Colon (tissue), 2 donors: Measurements from ENCODE around the gene CHST13.
"Not testable (repeated sequence)": the region's sequence is repeated elsewhere in the genome, so short reads cannot be mapped to it uniquely, and the experiment has no call there.

Source experiments
- FAIRE-seq: peaks from 2 replicates; lab custom pipeline; 2012; peaks lifted over from hg19 to GRCh38; lab: Jason Lieb, UNC
- donor health status: control.
- donor health status: control.

CHST13 gene

GRCh38 chr3:126555795-126556636 is 32.1 kb downstream of the CHST13 start:
- no peak for FAIRE-seq

GRCh38 chr3:126556637-126557414 is 32.9 kb downstream of the CHST13 start:
- no peak for FAIRE-seq

- FAIRE-seq: no peak
These were observed 33.4 kb downstream of the CHST13 start for GRCh38 chr3:126557415-126557745.

GRCh38 chr3:126557761-126558160 is 33.8 kb downstream of the CHST13 start:
- FAIRE-seq: no peak

GRCh38 chr3:126558336-126559071 is 34.5 kb downstream of the CHST13 start, which contains the start of gene C3orf22:
Gene C3orf22, minus strand, starts transcription at chr3:126558932. Its CDS starts 5,542 bp downstream, at chr3:126553390.
- FAIRE-seq: no peak

- no peak for FAIRE-seq
These were observed 38.9 kb downstream of the CHST13 start for GRCh38 chr3:126562737-126563276.

- no peak for FAIRE-seq
These were observed 43.9 kb downstream of the CHST13 start for GRCh38 chr3:126567696-126568438.

GRCh38 chr3:126568776-126569342 is 44.9 kb downstream of the CHST13 start:
- no peak for FAIRE-seq

- no peak for FAIRE-seq
These were observed 45.5 kb downstream of the CHST13 start for GRCh38 chr3:126569390-126569975.

- FAIRE-seq: no peak
These were observed 46.2 kb downstream of the CHST13 start for GRCh38 chr3:126570103-126570541.

- no peak for FAIRE-seq
These were observed 47.1 kb downstream of the CHST13 start for GRCh38 chr3:126571078-126571477.

GRCh38 chr3:126573492-126574117 is 49.6 kb downstream of the CHST13 start:
- no peak for FAIRE-seq

- FAIRE-seq: no peak
These were observed 53.3 kb downstream of the CHST13 start for GRCh38 chr3:126577261-126577660.

- FAIRE-seq: no peak
These were observed 54.7 kb downstream of the CHST13 start for GRCh38 chr3:126578702-126579101.

- no peak for FAIRE-seq
These were observed 56.8 kb downstream of the CHST13 start for GRCh38 chr3:126580746-126581145.

- no peak for FAIRE-seq
These were observed 57.6 kb downstream of the CHST13 start for GRCh38 chr3:126581569-126581968.

- FAIRE-seq: no peak
These were observed 58.4 kb downstream of the CHST13 start for GRCh38 chr3:126582311-126582710.

GRCh38 chr3:126591515-126591914 is 67.6 kb downstream of the CHST13 start:
- FAIRE-seq: not testable (repeated sequence)
